Stimulated activated CD4-positive, alpha-beta T cell treated with anti-CD3 and anti-CD28 coated beads, Interleukin-1b, Interleukin-23, amount 100 ng/mL, for 4 hours (primary cell): Measurements from ENCODE around the gene FARS2.
A peak's percentile ranks its signal among the peaks of the same experiment; 100 is the strongest.

Experiments
- DNase-seq, 2 donors: peaks; one replicate each; pipeline ENCODE4 v3.0.0-alpha.2; 2020; ENCODE audit warnings: low read depth in 2 of 2

Gene FARS2

DNA sequence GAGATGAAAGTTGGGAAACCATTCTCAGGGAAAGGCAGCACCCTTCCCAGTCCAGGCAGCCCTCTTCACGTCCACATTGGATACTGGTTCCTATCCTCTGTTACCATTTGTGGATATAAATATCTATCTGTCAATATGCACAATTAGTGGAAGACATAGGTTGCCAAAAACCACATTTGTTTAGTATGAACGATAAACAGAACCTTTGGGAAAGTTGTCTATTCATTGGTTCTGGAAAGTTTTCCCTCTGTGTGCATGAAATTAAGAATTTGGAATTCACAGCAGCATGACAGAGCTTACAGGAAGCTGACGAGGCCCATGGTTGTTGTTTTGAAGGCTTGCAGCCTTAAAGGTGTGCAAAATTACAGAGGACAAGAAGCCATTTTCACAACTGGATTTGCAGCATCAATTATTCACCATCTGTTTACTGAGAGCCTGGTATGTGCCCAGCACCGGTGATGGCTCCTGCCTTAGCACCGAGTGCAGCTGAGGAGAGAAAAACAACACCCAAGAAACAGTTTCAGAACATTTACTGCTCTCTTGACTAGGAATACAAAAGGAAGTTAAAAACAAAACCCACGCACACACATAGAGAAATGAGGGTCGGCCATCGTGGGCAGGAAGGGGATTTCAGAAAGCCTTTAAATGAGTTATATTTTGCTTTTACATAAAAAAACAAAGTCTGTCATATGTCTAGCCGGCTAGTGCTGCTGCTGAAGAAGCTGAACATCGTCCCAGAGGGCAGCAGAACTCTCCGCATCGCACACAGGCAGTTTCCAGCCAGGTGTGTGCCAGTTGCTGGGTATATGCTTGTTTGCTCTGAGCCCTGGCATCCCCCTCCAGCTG is 319.6 kb downstream of the FARS2 start:
- DNase-seq, result no peak

GRCh38 chr6:5582762-5583161 is 321.4 kb downstream of the FARS2 start:
- DNase-seq, result no peak

GRCh38 chr6:5583528-5583927 is 322.2 kb downstream of the FARS2 start:
- DNase-seq, result no peak

GRCh38 chr6:5584078-5584482 is 322.8 kb downstream of the FARS2 start:
- DNase-seq, result no peak

DNA sequence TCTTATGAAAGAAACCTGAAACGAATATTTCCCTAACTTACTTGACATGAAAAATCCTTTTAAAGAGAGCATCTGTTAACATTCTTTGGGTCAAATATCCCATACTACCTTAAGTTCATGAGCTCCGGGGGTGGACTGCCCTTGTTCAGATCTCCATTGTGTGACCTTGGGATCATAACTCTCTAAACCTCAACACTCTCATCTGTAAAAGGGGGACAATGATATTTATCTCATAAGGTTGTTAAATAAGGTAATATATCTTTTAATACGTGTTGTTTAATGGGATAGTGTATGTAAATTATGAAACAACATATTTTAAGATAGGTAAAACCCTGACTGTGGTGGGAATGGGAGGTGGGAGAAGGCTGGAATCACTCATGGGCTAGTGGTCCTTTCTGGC is 326.3 kb downstream of the FARS2 start:
- no peak for DNase-seq

DNA sequence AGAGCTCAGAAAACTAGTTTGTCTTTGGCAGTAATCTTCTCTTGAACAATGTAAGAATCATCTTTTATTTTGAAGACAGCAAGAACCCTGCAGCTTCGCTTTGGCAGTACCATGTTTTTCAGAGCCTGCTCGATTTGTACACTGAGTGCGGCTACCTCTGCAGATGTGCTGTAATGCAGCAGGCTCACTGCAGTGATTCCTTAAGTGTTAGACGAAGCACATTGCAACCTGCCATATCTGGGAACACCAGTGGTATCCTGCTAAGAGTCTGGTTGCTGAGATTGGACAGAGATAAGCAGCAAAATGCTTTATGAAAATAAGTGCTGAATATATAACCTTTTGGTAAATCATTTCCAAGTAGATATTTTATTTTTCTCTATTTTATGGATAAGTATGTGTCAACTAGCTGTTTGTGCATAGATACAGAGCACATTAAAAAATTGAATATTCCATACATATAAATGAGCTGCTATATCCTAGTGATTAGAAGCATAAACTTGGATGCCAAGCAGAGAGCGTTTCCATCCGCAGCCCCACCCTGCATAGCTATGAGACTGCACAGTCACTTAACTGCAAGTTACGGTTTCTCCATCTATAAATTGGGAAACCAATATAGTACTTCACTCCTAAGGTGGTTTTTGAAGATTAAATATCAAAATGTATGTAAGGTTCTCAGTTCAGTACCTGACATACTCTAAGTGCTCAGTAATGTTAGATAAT is 328.3 kb downstream of the FARS2 start:
- DNase-seq, result no peak

DNA sequence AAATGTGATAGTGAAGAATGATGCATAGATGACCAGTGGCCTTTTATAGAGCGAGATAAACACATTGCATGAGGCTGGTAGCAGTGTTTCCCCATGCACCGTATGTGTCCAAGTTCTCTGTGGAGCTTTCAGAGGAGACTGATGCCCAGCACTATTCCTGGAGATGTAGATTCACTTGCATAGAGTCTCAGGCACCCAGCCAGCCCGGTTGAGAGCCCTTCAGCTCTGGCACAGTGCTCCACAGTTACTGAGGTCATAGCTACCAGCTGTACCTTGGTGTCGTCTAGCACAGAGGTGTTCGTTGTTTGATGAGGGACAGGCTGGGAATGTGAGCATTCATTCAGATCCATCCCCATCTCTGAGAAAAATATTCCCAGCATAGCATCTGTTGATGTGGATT is 328.9 kb downstream of the FARS2 start:
- no peak for DNase-seq

- DNase-seq, result no peak
Observed at GRCh38 chr6:5592886-5593519, 331.7 kb downstream of the FARS2 start.

GRCh38 chr6:5595184-5595583 is 333.9 kb downstream of the FARS2 start:
- no peak for DNase-seq

- no peak for DNase-seq
Observed at GRCh38 chr6:5597413-5597812, 336.1 kb downstream of the FARS2 start.

DNA sequence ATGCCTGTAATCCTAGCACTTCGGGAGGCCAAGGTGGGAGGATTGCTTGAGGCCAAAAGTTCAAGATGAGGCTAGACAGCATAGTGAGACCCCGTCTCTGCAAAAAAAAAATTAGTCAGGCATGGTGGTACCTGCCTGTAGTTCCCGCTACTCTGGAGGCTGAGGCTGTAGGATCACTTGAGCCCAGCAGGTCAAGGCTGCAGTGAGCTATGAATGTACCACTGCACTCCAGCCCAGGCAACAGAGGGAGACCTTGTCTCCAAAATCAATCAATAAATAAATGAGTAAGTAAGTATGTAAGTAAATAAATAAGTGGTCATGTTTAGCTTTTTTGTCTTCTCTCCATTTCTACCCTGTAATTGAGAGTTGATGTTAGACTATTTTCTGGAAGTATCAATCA is 336.8 kb downstream of the FARS2 start:
- DNase-seq, result no peak

DNA sequence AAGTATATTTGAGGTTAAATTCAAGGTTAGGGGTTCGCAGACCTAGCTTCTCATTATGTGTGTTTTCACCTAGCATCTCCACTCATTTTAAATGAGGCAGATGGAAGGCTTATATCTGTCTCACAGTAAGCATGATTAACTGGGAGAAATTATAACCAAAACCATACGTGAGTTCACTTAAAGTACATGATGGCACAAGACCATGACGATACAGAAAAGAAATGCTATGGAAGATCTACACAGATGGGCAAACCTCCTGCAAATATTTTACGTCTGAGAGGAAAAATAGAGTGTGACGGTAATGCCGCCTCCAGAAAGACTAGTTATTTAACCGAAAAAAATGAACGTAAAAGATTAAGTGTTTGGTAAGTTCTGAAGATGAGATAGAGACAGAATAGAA is 337.8 kb downstream of the FARS2 start:
- DNase-seq, result no peak

GRCh38 chr6:5605937-5606336 is 344.6 kb downstream of the FARS2 start:
- DNase-seq, result no peak

DNA sequence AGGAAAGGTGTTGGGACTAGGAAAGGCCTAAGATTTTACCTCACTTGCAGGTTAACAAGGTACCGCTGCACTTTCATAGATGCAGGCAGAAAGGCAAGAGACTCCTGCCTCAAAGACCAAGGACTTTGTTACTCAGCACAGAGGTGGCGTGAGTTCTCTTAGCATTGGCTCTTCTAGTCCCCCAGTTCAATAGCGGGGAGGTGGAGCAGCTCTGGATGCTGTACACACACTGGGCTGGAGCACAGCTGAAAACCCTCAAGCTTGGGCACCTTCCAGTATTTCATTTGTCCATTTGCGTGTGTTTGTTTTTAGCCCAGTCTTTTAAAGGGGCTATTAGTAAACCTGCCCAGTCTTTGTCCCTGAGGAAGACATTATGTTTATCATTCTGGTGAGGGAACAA is 345.2 kb downstream of the FARS2 start:
- DNase-seq, result no peak

GRCh38 chr6:5610640-5611039 is 349.3 kb downstream of the FARS2 start:
- DNase-seq, result no peak

DNA sequence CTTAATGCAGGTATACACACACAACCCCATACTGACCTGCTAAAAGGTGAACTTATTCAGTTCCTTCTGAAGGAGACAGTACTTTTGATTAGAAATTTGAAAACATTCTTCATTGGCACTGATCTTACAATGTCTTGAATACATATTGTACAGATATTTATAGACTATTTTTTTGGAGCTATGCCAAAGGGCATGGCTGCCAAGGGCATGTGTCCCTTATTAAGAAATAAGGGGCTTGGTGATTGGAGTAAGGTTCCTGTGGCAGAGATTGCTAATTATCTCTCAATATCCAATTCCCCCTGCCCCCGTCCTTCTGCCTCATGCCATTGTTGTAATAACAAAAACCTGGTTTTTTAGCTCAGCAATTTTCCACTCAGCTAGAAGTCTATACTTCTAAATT is 355.9 kb downstream of the FARS2 start:
- DNase-seq, result no peak

DNA sequence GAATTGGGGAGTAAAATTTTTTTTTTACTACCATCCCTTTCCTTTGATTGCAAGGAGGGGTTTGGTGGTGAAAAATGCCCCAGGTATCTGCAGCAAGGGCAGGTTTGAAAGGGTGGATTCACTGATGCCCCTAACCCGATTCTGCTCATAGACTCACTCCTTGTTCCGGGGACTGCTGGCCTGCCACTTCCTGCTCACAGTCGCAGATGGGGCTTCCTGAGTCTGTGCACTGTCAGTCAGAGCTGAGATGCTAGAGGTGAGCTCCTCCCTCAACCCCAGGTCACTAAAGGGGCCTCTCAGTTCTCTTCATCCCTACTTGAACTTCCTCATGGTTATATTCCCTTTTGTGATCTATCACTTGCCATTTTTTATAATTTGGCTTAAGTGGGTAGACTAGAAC is 357.9 kb downstream of the FARS2 start:
- DNase-seq, result peak in 1 of 2 donors; percentile 18

GRCh38 chr6:5622276-5623005 is 361.1 kb downstream of the FARS2 start:
- no peak for DNase-seq

GRCh38 chr6:5623769-5624168 is 362.5 kb downstream of the FARS2 start:
- DNase-seq, result no peak

DNA sequence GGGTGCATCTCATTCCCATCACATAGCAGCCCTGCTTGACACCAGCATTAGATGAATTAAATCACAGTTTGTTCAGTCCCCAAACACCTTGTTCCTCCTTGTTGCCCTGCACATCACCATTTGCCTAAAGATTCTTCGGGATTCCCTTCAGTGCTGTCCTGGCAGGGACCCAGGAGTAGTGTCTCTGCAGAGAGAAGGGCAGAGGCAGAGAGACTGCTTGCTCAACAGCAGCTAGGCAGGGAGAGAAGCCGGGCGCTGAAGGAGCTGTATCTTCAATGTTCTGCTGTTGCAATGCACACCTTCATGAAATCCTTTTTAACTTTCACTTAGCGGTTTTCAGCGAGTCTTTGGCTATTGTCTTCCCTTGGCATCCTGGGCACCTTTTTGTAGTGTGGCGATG is 362.9 kb downstream of the FARS2 start:
- no peak for DNase-seq

GRCh38 chr6:5626727-5627426 is 365.6 kb downstream of the FARS2 start:
- no peak for DNase-seq

DNA sequence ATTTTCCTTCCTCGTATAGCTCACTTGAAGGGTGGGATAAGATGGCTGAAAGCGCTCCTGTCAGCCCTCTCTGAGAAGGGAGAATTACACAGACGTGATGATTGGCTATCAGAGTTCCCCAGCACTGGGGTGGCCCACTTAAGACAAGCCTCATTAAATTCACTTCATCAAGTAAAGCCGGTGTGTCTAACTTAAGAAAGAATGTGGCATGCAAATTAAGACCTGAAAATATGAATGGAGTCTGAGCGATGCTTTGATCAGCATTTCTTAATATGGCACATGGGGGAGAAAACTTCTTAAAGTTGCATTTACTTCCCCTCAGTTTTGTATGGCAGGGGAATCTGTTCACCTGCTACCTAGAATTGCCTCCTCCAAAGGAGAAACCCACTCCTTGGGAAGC is 369.3 kb downstream of the FARS2 start:
- no peak for DNase-seq
